GM21529 (cell line): ENCODE data around the gene MRPL40.

Experiments
- ATAC-seq: cut with Tn5 transposase; IDR thresholded peaks from one replicate; pipeline ENCODE4 v1.9.1; 2021; ENCODE audit not compliant: unreplicated experiment

Gene MRPL40

DNA sequence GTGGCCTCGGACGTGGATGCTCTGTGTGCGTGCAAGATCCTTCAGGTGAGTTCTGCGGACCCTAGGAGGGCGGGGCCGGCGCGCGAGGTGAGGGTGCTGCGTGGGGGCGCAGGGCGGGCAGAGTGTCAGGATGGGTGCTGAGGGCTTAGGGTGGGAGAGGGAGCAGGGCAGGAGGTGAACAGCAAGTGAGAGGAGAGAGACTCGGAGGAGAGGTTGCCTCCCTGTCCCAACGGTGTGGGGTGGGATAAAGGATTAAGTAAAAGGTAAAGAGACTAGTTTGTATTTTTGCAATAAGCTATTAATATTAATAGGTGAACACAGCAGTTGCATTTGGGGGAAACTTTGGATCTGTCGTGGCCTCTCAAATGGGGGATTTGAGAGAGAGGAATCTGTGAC, 47.8 kb downstream of the MRPL40 start:
- ATAC-seq, result no peak

DNA sequence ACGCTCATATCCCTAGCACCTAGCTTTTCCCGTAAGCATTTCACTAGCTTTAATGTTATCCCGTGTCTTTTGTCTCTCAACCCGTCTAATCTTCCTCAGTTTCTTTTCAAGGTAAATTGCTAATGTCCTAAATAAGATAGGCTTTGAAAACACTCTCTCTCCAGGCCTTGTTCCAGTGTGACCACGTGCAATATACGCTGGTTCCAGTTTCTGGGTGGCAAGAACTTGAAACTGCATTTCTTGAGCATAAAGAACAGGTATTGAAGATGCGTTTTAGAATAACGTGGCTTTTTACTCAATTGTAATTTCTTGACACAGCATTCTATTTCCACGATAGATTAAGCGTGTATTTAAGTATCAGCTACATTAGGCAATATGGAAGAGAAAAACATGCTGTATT, 48.4 kb downstream of the MRPL40 start:
- no peak for ATAC-seq

DNA sequence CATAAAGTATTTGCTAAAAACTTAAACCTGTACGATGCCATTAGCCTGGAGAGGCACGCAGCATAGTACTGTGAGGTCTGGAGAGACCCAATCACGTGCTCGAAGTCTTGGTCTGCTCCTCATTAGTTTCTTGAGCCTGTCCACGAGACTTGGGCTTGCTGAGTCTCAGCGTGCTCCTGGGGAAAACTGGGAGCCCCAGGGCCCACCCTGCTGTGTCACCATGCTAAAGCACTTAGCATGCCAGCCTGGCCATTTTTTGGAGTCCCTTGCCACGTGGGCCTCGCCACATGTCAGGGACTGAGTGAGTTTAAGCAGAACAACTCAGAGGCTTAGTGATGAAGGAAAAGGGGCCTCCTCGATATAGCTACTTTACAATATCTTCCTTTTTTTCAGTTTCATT, 50.0 kb downstream of the MRPL40 start:
- ATAC-seq, result no peak

DNA sequence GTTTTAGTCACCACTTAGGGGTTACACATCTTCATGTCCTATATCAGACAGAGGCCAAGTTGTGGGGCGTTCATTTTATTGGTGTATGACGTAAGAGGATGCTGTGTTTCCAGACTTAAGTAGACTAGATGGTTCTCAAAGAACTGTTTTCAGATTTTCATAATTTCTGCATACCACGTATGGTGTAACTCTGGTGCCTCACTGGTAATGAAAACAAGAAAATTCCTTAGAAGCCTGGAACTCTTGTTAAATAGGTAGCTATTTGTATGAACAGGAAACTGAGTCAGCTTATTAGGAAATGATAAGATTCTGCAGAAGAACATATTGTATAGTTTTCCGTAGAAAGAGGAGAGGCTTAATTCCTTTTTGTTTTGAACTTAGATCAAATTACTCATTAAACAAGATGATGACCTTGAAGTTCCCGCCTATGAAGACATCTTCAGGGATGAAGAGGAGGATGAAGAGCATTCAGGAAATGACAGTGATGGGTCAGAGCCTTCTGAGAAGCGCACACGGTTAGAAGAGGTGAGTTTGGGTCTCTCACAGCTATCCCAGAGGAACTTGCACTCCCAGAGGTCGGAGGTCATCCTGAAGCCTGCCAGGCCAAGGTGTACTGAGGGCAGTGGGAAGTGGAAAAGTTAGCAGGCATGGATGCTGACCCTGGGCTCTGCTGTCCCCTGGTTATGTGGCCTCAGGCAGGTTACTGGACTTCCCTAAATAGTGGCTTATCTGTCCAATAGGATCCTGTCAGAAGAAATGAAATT, 51.3 kb downstream of the MRPL40 start:
- ATAC-seq, result no peak
